ENCODE results near the gene TSPEAR.

The TSPEAR gene

DNA sequence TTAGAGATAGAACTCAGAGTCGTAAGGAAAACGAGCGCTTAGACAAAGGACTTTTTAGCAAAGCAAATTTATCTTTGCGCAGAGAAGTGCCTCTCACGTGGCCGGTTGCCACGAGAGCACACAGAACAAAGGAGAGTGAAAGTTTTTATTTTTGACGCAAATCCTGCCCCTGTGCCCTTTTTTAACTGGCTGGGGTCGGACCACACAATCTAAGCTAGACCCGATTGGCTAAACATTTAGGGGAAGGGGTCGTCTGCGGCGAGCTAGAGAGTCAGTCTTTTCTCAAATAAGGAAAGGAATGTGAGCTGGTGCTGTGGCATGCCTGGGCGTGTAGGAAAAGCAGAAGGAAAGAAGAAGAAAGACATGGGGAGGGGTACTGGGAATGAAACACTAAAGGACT, 162.4 kb downstream of the TSPEAR start:
- Histone ChIP-seq H3K4me3 (no peak overlapping the region), H3K27ac (no peak overlapping the region)

DNA sequence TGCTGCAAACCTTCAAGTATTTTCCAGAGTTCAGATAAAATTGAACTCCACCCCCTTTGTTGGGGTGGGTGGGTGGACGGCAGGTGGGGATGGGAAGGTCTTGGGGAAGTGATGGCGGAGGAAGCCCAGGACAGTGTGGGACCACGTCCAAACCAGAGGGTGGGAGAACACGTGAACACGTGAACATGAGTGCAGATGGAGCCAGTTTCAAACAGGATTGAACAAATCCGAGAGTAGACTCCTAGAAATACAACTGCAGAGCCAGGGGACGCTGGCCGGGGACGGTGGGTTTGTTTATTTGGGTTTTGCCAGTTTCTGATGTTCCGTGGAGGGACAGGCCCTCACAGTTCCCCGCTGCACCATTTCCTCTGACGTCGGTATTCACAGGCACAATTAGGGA, 163.0 kb downstream of the TSPEAR start:
- Histone ChIP-seq H3K27ac (no peak overlapping the region), H3K4me1 (peaks cover 43% of the 10 kb centered on the region), H3K27me3 (no peaks in the 10 kb centered on the region), H3K9ac (no peak overlapping the region), H3K9me3 (peaks cover 19% of the 10 kb centered on the region), H3K4me3 (no peak overlapping the region), H3K36me3 (no peaks in the 10 kb centered on the region), H4K20me1 (no peaks in the 10 kb centered on the region), H3K4me2 (peak overlapping the region; percentile 68)
- no peak for TF ChIP-seq Cebpa-rat (IDR thresholded peaks at IDR 0.05)

More for the DNA sequence above, 162.4 kb downstream of the TSPEAR start:
- Histone ChIP-seq H3K9me3 (peaks cover 19% of the 10 kb centered on the region), H3K27me3 (no peaks in the 10 kb centered on the region), H4K20me1 (no peaks in the 10 kb centered on the region), H3K4me2 (peak overlapping the region; percentile 68; the same call in 1 of the 2 replicates), H3K4me1 (peaks cover 43% of the 10 kb centered on the region), H3K9ac (no peak overlapping the region), H3K36me3 (no peaks in the 10 kb centered on the region)
- no peak for TF ChIP-seq Cebpa-rat (IDR thresholded peaks at IDR 0.05)

DNA sequence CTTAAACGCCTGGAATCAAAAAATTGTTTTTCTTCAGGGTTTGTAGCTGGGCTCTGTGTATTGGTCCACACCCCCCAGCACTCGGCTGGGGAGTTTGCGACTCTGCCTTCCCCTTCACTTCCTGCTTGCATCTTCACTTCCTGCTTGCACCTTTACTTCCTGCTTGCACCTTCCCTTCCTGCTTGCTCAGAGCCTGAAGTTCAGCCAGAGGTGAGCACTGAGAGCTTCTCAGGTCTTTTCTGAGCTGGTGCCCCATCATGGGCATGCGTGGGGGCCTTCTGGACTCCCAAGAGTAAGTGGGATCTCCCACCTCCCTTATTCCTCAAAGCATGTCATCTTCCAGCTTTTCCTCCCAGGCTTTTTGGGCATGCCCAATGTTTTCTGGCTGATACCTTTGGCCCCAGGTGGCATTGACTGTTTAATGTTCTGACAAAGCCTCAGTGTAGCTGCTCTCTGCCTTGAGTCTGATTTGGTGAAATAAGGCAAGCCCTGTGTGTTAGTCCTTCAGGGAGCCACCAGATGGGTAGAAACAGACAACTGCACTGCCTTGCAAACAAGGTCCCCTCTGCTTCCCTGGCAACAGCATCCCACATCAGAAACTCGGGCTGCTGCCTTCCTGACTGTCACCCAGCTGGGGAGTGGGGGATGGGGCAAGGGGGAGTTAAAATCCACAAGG, 163.6 kb downstream of the TSPEAR start:
- Histone ChIP-seq H3K4me3 (no peak overlapping the region), H4K20me1 (no peaks in the 10 kb centered on the region), H3K4me2 (peak overlapping the region; percentile 68), H3K36me3 (no peaks in the 10 kb centered on the region), H3K27me3 (no peaks in the 10 kb centered on the region), H3K9ac (no peak overlapping the region), H3K27ac (no peak overlapping the region), H3K9me3 (peaks cover 19% of the 10 kb centered on the region), H3K4me1 (peaks cover 43% of the 10 kb centered on the region)
- TF ChIP-seq Cebpa-rat (IDR thresholded peaks at IDR 0.05): no peak

- H3K4me3 ChIP-seq: no peak overlapping the region
- TF ChIP-seq Cebpa-rat (IDR thresholded peaks at IDR 0.05): no peak
Observed at GRCh38 chr21:44544566-44544965, 166.8 kb downstream of the TSPEAR start.

DNA sequence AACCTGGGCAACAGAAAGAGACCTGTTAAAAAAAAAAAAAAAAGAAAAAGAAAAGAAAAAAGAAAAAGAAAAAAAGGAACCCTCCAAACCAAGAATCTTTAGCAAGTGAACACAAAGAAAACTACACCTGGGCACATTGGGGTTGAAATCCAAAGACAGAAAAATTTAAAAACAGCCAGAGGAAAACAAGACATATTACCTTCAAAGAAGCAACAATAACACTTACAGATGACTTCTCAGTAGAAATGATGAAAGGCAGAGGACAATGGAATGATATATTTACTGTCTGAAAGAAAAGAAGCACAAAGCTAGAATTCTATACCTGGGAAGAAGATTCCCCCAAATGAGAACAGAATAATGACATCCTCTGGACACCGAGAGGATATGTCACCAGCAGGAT, 168.7 kb downstream of the TSPEAR start:
- Histone ChIP-seq H3K27ac (no peak overlapping the region), H3K4me3 (no peak overlapping the region), H3K4me1 (peaks cover 7% of the 10 kb centered on the region), H3K27me3 (no peaks in the 10 kb centered on the region), H4K20me1 (no peaks in the 10 kb centered on the region), H3K9me3 (peaks cover 18% of the 10 kb centered on the region), H3K4me2 (no peak overlapping the region), H3K9ac (no peak overlapping the region), H3K36me3 (no peaks in the 10 kb centered on the region)
- no peak for TF ChIP-seq Cebpa-rat (IDR thresholded peaks at IDR 0.05)

More at GRCh38 chr21:44544566-44544965, 166.8 kb downstream of the TSPEAR start:
- no peak overlapping the region for H3K4me2 ChIP-seq
- H3K27me3 ChIP-seq: no peaks in the 10 kb centered on the region
- no peak overlapping the region for H3K27ac ChIP-seq
- peaks cover 21% of the 10 kb centered on the region for H3K4me1 ChIP-seq
- H3K36me3 ChIP-seq: no peaks in the 10 kb centered on the region
- H3K9ac ChIP-seq: no peak overlapping the region
- H4K20me1 ChIP-seq: no peaks in the 10 kb centered on the region
- peaks cover 19% of the 10 kb centered on the region for H3K9me3 ChIP-seq

GRCh38 chr21:44540741-44541288, 170.6 kb downstream of the TSPEAR start:
- TF ChIP-seq Cebpa-rat (IDR thresholded peaks at IDR 0.05): no peak
- no peak overlapping the region for H3K27ac ChIP-seq
- no peaks in the 10 kb centered on the region for H3K27me3 ChIP-seq
- H3K36me3 ChIP-seq: no peaks in the 10 kb centered on the region
- H3K4me2 ChIP-seq: no peak overlapping the region
- no peaks in the 10 kb centered on the region for H3K4me1 ChIP-seq
- no peak overlapping the region for H3K4me3 ChIP-seq
- H3K9me3 ChIP-seq: no peaks in the 10 kb centered on the region
- no peak overlapping the region for H3K9ac ChIP-seq
- no peaks in the 10 kb centered on the region for H4K20me1 ChIP-seq

DNA sequence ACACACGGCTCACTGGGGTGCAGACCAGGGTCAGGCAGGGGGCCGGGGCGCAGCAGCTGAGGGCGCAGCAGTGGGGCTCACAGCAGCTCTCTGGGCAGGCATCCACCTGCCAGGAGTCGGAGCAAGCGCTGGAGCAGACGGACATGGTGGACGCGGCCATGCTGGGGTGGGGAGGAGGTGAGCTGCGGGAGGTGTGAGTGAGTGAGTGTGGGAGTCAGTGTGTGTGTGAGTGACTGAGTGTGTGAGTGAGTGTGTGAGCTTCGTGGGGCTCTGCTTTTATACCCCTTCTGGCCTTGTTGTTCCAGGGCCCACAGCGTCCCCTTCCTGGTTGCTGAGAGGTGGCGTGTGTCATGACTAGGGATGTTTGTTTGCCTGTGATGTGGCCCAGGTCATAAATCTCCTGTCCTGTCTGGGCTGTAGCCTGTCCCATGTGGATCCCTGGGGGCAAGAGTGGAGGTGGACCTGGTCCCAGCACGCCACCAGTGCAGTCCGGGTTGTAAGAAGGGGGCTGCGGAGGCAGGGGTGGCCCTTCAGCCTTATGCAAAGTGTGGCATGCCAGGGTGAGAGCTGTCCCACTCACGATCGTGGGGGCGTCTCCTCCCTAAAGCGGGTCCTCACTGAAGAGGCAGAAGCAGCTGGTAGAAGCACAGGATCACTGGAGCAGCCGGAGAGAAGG, 171.2 kb downstream of the TSPEAR start, which contains the start of gene KRTAP10-1:
TSS of gene KRTAP10-1 (minus strand) at position 205 of the 676 bp plus-strand sequence. CDS start at position 160, 45 bp downstream.
- Histone ChIP-seq H3K4me2 (no peak within 1 kb of the TSS), H3K9me3 (no peaks in the 10 kb centered on the region), H3K4me1 (no peaks in the 10 kb centered on the region), H3K27ac (no peak within 1 kb of the TSS), H4K20me1 (no peaks in the 10 kb centered on the region), H3K9ac (no peak within 1 kb of the TSS), H3K27me3 (no peaks in the 10 kb centered on the region), H3K4me3 (no peak within 1 kb of the TSS), H3K36me3 (no peaks in the 10 kb centered on the region)
- no peak for TF ChIP-seq Cebpa-rat (IDR thresholded peaks at IDR 0.05)

DNA sequence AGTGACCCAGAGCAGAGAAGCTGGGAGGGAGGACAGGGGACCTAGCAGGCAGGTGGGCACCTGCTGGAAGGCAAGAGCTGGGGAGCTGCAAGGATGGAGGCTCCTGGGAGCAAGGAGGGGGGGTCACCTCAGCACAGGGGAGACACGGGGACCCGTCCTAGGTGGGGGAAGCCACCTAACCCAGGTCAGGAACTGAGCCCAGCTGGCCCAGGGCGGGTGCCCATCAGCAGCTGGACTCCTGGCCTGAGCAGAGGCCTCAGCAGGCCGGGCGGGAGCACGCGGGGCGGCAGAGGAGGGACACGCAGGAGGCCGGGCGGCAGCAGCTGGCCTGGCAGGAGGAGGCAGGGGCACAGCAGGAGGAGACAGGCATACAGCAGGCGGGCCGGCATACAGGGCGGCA, 172.3 kb downstream of the TSPEAR start:
- no peak for TF ChIP-seq Cebpa-rat (IDR thresholded peaks at IDR 0.05)
- no peak overlapping the region for H3K4me3 ChIP-seq
- H3K27me3 ChIP-seq: no peaks in the 10 kb centered on the region
- no peak overlapping the region for H3K9ac ChIP-seq
- H3K27ac ChIP-seq: no peak overlapping the region
- no peaks in the 10 kb centered on the region for H4K20me1 ChIP-seq
- H3K4me2 ChIP-seq: no peak overlapping the region
- no peaks in the 10 kb centered on the region for H3K4me1 ChIP-seq
- no peaks in the 10 kb centered on the region for H3K9me3 ChIP-seq
- no peaks in the 10 kb centered on the region for H3K36me3 ChIP-seq

DNA sequence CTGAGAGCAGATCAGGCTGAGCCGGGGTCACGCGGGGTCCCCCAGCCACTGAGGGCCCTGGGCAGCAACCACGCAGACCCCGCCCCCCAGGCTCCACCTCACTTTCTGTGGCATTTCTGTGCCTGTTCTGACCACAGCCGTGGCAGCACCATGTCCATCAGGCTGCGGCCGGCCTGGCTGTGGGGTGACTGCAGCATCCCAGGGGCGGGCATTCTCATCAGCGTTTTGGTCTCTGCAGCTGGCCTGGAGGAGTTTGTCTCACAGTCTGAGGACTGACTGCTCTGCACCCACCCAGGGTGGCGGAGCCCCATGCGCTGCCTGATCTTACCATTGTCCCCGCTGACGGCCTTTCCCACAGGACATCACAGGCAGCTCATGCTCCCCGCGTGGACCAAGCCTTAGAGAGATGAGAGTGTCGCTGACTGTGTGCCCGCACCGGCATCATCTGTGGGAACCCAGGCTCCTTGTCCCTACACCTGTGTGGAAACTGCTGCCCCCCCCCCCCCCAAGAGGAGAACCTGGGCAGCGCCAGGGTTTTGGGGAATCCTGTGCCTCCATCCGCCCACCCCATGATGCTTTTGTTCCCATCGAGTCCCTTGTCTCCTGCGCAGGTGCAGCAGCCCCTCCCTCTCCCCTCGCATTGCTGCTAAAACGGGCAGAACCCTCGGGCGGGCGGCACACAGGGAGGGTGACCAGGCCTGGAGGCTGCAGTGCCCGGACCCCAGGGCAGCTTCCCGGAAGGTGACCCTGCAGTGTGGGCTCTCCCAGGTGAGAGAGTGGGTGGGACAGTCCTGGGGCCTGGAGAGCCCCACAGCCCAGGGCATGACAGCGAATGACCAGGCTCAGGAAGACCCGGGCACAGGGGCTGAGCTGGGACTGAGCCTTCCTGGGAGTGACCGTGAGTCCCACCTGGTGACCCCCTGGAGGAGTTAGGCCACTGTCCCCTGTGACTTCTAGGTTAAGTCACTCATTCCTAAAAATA, 173.2 kb downstream of the TSPEAR start:
- Histone ChIP-seq H3K27me3 (no peaks in the 10 kb centered on the region), H3K4me3 (no peak overlapping the region), H3K4me2 (no peak overlapping the region), H3K4me1 (no peaks in the 10 kb centered on the region), H3K36me3 (no peaks in the 10 kb centered on the region), H3K27ac (no peak overlapping the region), H4K20me1 (no peaks in the 10 kb centered on the region), H3K9ac (no peak overlapping the region), H3K9me3 (no peaks in the 10 kb centered on the region)
- TF ChIP-seq Cebpa-rat (IDR thresholded peaks at IDR 0.05): no peak

Measured in BLaER1 (cell line).